ENCODE measurements around the gene RAPGEF1. TPM values are rescaled to one million over a fixed set of nuclear protein-coding genes. Genes with fewer than 3 reads are reported as not detected.

RAPGEF1 gene
- total RNA-seq, 1 donor from 2014 or later: 73.1 TPM

GRCh38 chr9:131771646-131772045 is 31.8 kb upstream of the RAPGEF1 start:
- Mint-ChIP-seq H3K9me3 (ENCODE audit: low read depth) (no peaks in the 10 kb centered on the region), H3K27me3 (ENCODE audit: low read depth) (peaks cover 33% of the 10 kb centered on the region), H3K4me1 (ENCODE audit: low read depth) (no peaks in the 10 kb centered on the region), H3K36me3 (ENCODE audit: low read depth) (no peaks in the 10 kb centered on the region), H3K27ac (ENCODE audit: unreplicated experiment) (no peak overlapping the region), H3K4me3 (ENCODE audit: unreplicated experiment) (no peak overlapping the region)
- TF ChIP-seq CTCF (IDR thresholded peaks at IDR 0.05): no peak
- no peak for DNase-seq (ENCODE audit: low spot score)

- Mint-ChIP-seq H3K36me3 (ENCODE audit: low read depth) (peaks cover 2% of the 10 kb centered on the region), H3K27ac (ENCODE audit: unreplicated experiment) (no peak overlapping the region), H3K4me1 (ENCODE audit: low read depth) (no peaks in the 10 kb centered on the region), H3K9me3 (ENCODE audit: low read depth) (no peaks in the 10 kb centered on the region), H3K4me3 (ENCODE audit: unreplicated experiment) (no peak overlapping the region), H3K27me3 (ENCODE audit: low read depth) (peaks cover 54% of the 10 kb centered on the region)
- DNase-seq (ENCODE audit: low spot score): no peak
- TF ChIP-seq CTCF (IDR thresholded peaks at IDR 0.05): no peak
These were observed 29.5 kb upstream of the RAPGEF1 start for GRCh38 chr9:131769361-131769760.

GRCh38 chr9:131764568-131764967 is 24.7 kb upstream of the RAPGEF1 start:
- no peak for TF ChIP-seq CTCF (IDR thresholded peaks at IDR 0.05)
- Mint-ChIP-seq H3K4me3 (ENCODE audit: unreplicated experiment) (no peak overlapping the region), H3K27ac (ENCODE audit: unreplicated experiment) (no peak overlapping the region), H3K27me3 (ENCODE audit: low read depth) (peaks cover 36% of the 10 kb centered on the region), H3K36me3 (ENCODE audit: low read depth) (peaks cover 2% of the 10 kb centered on the region), H3K9me3 (ENCODE audit: low read depth) (no peaks in the 10 kb centered on the region), H3K4me1 (ENCODE audit: low read depth) (no peaks in the 10 kb centered on the region)
- no peak for DNase-seq (ENCODE audit: low spot score)

- Mint-ChIP-seq H3K27me3 (ENCODE audit: low read depth) (peaks cover 45% of the 10 kb centered on the region), H3K4me1 (ENCODE audit: low read depth) (no peaks in the 10 kb centered on the region), H3K9me3 (ENCODE audit: low read depth) (no peaks in the 10 kb centered on the region), H3K36me3 (ENCODE audit: low read depth) (peaks cover 2% of the 10 kb centered on the region), H3K27ac (ENCODE audit: unreplicated experiment) (no peak overlapping the region), H3K4me3 (ENCODE audit: unreplicated experiment) (no peak overlapping the region)
- peak; percentile 98 for TF ChIP-seq CTCF (IDR thresholded peaks at IDR 0.05)
- DNase-seq (ENCODE audit: low spot score): no peak
These were observed 22.6 kb upstream of the RAPGEF1 start for GRCh38 chr9:131762356-131762932.

GRCh38 chr9:131759017-131759647 is 19.3 kb upstream of the RAPGEF1 start:
- Mint-ChIP-seq H3K27ac (ENCODE audit: unreplicated experiment) (no peak overlapping the region), H3K36me3 (ENCODE audit: low read depth) (no peaks in the 10 kb centered on the region), H3K9me3 (ENCODE audit: low read depth) (no peaks in the 10 kb centered on the region), H3K4me3 (ENCODE audit: unreplicated experiment) (no peak overlapping the region), H3K27me3 (ENCODE audit: low read depth) (peaks cover 32% of the 10 kb centered on the region), H3K4me1 (ENCODE audit: low read depth) (peaks cover 4% of the 10 kb centered on the region)
- DNase-seq (ENCODE audit: low spot score): peak; percentile 19
- TF ChIP-seq CTCF (IDR thresholded peaks at IDR 0.05): no peak

All from chondrocyte (in vitro differentiated cells).